Activated CD8-positive, alpha-beta memory T cell treated with anti-CD3 and anti-CD28 coated beads, Interleukin-2, amount 50 U/mL, for 4 hours (primary cell): ENCODE measurements around the gene KCNB1.

Experiments used
- DNase-seq: peaks from one replicate; pipeline ENCODE4 v3.0.0-alpha.2; 2020

KCNB1 gene

GRCh38 chr20:49482621-49483017, at the start of gene KCNB1:
TSS of gene KCNB1 (minus strand) at chr20:49482668. CDS start at chr20:49482480, 188 bp downstream.
- peak; percentile 22 for DNase-seq

- no peak for DNase-seq
Measured at GRCh38 chr20:49529470-49529869, 47.0 kb upstream of the KCNB1 start.

GRCh38 chr20:49526568-49526967, 44.1 kb upstream of the KCNB1 start:
- DNase-seq: no peak

GRCh38 chr20:49526056-49526455, 43.6 kb upstream of the KCNB1 start:
- DNase-seq: no peak

GRCh38 chr20:49523767-49524360, 41.4 kb upstream of the KCNB1 start:
- no peak for DNase-seq

GRCh38 chr20:49521356-49521755, 38.9 kb upstream of the KCNB1 start:
- no peak for DNase-seq

GRCh38 chr20:49519777-49520359, 37.4 kb upstream of the KCNB1 start:
- DNase-seq: no peak

- no peak for DNase-seq
Measured at GRCh38 chr20:49519212-49519712, 36.8 kb upstream of the KCNB1 start.

- DNase-seq: no peak
Measured at GRCh38 chr20:49518576-49518975, 36.1 kb upstream of the KCNB1 start.

- DNase-seq: no peak
Measured at GRCh38 chr20:49517805-49518100, 35.3 kb upstream of the KCNB1 start.

GRCh38 chr20:49516916-49517804, 34.7 kb upstream of the KCNB1 start:
- DNase-seq: no peak

GRCh38 chr20:49515586-49515985, 33.1 kb upstream of the KCNB1 start:
- DNase-seq: no peak

- no peak for DNase-seq
Measured at GRCh38 chr20:49513517-49513916, 31.0 kb upstream of the KCNB1 start.

- no peak for DNase-seq
Measured at GRCh38 chr20:49513009-49513408, 30.5 kb upstream of the KCNB1 start.

- DNase-seq: no peak
Measured at GRCh38 chr20:49511788-49512525, 29.5 kb upstream of the KCNB1 start.

GRCh38 chr20:49510562-49511122, 28.2 kb upstream of the KCNB1 start:
- no peak for DNase-seq

GRCh38 chr20:49508435-49509199, 26.1 kb upstream of the KCNB1 start:
- DNase-seq: no peak

- no peak for DNase-seq
Measured at GRCh38 chr20:49507741-49508434, 25.4 kb upstream of the KCNB1 start.

GRCh38 chr20:49505518-49505917, 23.1 kb upstream of the KCNB1 start:
- DNase-seq: no peak

- DNase-seq: no peak
Measured at GRCh38 chr20:49503176-49503575, 20.7 kb upstream of the KCNB1 start.

GRCh38 chr20:49501917-49502316, 19.4 kb upstream of the KCNB1 start:
- DNase-seq: no peak

GRCh38 chr20:49497398-49497669, 14.9 kb upstream of the KCNB1 start:
- no peak for DNase-seq
